HG02588 (cell line): ENCODE measurements around the gene POP5.

Experiments
- ATAC-seq: cut with Tn5 transposase; IDR thresholded peaks from one replicate; pipeline ENCODE4 v1.9.1; 2021; ENCODE audit warnings: mild to moderate bottlenecking, moderate library complexity; ENCODE audit not compliant: unreplicated experiment

Gene POP5

GRCh38 chr12:120590741-120591407 lies 9.7 kb upstream of the POP5 start:
- no peak for ATAC-seq

GRCh38 chr12:120588948-120589930 lies 8.0 kb upstream of the POP5 start:
- ATAC-seq = no peak

GRCh38 chr12:120588371-120588770 lies 7.2 kb upstream of the POP5 start:
- no peak for ATAC-seq

GRCh38 chr12:120586860-120587259 lies 5.7 kb upstream of the POP5 start:
- ATAC-seq = no peak

- no peak for ATAC-seq
These were observed 5.0 kb upstream of the POP5 start for GRCh38 chr12:120586206-120586605.

DNA sequence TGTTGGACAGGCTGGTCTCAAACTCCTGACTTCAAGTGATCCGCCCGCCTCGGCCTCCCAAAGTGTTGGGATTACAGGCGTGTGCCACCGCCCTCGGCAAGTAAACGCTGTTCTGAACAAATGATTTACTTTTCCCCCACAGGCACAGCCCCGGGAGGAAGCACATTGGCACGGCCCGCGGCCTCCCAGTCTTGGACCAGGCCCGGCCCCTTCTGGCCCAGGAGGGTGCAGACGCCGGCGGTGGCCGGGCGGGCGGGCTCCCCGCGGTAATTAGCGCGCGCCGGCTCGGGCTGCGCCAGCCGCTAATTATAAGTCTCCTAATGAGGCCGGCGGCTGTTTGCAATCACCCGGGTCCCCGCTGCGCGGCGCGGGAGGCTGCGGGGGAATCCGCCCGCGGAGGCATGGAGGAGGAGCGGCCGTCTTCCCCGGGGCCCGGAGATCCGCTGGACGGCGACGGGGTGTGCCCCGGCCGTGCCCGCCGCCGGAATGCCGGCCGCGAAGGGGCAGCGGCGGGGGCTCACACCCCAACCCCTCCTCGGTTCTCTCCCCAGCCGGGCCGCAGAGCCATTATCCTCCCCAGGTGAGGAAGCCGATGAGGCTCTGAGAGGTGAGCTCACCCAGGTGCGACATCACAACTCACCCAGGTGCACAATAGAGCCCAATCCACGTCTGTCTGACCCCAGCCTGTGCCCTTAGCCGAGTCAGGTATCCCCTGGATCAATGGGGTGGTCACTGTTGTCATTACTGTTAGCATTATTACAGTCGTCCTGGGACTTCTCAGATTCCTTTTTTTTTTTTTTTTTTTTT lies 3.3 kb upstream of the POP5 start:
- no peak for ATAC-seq

DNA sequence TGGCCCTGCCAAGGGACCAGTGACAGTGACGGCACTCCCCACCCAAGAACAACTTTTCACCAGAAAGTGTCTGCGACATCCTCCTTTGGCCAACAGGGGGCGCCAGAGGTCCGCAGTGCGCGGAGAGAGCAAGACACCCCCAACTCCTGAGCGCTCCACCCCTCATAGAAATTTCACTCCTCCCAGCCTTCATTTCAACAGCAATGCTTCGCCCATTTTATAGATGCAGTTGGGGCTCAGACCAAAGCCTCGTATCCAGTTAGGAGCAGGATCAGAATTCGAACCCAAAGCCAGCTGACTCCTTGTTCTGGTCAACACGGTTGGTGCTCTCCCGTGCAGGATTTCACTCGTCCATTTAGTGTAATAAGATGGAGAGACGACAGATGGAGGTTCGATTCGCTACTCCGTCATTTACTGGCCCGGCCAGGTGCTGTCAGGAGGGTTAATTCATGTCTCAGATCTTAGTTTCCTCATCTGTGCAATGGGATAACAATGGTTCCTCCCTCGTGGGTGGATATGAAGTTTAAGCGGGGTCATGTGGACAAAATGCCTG lies 2.4 kb upstream of the POP5 start:
- ATAC-seq = no peak

GRCh38 chr12:120581998-120582397 lies 796 bp upstream of the POP5 start:
- no peak for ATAC-seq

DNA sequence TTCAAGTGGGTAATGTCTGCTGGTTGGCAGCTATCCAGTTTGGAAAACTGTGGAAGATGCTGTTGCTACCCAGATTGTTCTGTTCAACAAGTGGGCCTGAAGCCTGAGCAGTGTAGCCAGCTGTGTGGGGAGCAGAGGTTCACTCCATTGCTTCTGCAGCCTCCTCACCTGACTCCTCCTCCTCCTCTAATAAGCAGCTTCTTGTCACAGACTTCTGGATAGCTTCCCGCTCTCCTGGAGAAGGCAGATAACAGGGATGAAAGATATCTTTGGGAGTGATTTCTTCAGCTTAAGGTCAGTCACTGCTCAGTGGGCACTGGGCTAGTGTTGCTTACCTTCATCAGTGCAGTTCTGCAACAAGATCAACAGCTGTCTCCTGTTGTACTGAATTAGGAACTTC lies 2.0 kb downstream of the POP5 start:
- no peak for ATAC-seq

DNA sequence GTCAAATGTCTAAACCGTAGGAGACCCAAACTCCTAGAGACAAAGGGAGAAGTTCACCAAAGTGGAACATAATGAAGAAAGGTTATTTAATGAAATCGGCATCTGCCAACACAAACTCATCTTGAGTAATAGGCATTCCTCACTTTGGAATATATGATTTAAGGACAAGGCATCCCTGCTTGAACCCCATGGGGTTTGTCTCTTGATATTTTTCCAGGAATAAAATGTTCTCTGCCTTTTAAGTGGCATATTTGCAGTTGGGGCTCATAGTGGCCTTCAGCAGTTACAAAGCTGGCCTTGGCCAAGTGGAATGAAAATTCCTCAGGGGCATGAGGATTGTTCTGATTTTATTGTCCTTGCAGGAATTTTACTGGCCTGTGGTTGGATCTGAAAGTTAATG lies 7.1 kb downstream of the POP5 start:
- no peak for ATAC-seq

DNA sequence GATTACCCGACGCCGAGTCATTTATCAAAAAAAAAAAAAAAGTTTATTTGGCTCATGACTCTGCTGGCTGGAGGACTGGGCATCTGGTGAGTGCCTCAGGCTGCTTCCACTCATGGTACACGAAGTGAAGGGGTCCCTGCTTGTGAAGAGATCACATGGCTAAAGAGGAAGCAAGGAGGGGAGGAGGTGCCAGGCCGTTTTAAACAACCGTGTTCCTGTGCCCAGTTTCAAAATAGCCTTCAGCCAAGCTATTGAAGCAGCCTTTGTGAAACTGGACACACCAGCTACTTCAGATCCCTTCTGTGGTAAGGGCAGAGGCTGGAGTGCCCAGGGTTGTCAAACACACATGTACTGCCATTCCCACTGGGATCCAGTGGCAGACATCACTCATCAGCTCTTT lies 7.6 kb downstream of the POP5 start:
- no peak for ATAC-seq

- no peak for ATAC-seq
These were observed 9.9 kb downstream of the POP5 start for GRCh38 chr12:120571299-120571698.

DNA sequence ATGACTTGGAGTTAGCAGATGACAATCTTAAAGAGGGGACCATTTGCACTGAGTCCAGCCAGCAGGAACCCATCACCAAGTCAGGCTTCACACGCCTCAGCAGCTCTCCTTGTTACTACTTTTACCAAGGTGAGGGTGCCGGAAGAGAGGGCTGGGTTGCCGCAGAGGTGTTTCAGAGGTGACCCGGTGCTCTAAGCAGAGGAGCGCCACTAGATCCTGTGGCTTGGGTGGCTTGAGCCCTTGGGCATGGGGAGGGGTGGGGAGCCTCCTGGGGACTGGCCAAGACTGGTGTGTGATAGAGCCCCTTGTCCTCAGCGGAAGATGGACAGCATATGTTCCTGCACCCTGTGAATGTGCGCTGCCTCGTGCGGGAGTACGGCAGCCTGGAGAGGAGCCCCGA lies 17.7 kb downstream of the POP5 start:
- no peak for ATAC-seq

- no peak for ATAC-seq
These were observed 18.3 kb downstream of the POP5 start for GRCh38 chr12:120562906-120563305.

GRCh38 chr12:120557589-120557988 lies 23.6 kb downstream of the POP5 start:
- no peak for ATAC-seq

GRCh38 chr12:120554678-120555077 lies 26.5 kb downstream of the POP5 start:
- ATAC-seq = no peak

DNA sequence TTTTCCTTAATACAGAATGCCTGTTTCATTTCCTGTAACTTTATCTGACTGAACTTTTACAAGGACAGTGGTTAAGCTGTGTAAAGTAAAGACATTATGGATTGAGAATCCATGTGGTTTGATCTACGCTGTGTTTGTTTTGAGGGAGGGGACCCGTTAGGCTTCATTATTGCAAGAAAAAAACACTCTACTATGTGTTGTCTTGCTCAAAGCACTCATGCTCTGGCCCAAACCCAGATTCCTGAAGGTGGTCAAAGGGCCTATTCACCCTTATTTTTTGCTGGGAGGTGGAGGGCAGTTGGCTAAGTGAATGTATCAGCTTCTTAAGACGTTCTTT lies 35.2 kb downstream of the POP5 start:
- no peak for ATAC-seq

GRCh38 chr12:120544691-120545090 lies 36.5 kb downstream of the POP5 start:
- no peak for ATAC-seq

DNA sequence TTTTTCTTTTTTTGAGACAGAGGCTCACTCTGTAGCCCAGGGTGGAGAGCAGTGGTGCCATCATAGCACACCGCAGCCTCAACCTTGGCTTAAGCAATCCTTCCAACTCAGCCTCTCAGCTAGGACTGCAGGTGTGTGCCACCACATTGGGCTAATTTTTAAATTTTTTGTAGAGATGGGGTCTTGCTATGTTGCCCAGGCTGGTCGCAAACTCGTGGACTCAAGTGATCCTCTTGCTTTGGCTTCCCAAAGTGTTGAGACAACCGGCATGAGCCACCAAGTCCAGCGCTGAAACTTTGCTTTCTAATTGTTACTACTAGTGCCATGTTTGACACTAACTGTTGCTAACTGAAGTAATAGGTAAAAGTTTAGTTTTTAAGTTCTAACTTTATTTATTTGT lies 39.0 kb downstream of the POP5 start:
- no peak for ATAC-seq

DNA sequence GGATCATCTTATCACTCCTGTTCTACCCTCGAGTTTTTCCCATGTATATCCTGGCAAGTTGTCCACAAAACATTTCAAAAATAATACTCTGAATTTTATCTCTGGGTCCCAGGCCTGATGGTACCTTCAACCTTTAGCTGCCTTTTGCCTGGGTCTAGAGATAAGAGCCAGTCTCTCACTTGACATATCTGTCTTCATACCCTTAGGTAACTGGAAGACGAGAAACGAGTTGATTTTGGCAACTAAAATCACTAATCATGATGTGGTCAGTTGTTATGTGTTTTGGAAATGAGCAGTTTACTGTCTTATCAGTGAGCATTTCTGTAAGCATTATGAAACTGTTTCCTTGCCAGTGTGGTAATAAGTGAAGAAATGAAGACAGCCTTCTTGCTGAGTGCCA lies 40.8 kb downstream of the POP5 start:
- ATAC-seq = no peak

- ATAC-seq = no peak
These were observed 41.9 kb downstream of the POP5 start for GRCh38 chr12:120539303-120539702.
